H1 (cell line): Measurements from ENCODE around the gene HSD17B4. TPM values are rescaled to one million over a fixed set of nuclear protein-coding genes. Genes with fewer than 3 reads are reported as not detected.

Source experiments
- CTCF ChIA-PET: fragments of 300-600 bp; sonication (Branson Sonifier 250); formaldehyde crosslinking; loops from one replicate; lab custom pipeline; 2021; ENCODE audit not compliant: partially characterized antibody; lab: Charles Lee
- POLR2A ChIA-PET: fragments of 300-600 bp; sonication (Branson Sonifier 250); formaldehyde crosslinking; loops from one replicate; lab custom pipeline; 2021; ENCODE audit warnings: inconsistent platforms; ENCODE audit not compliant: partially characterized antibody; lab: Charles Lee
- DNase-seq, 2 experiments: peaks; one replicate each; pipeline versions ENCODE4 v3.0.0 to v3.0.0-alpha.2; 2010 to 2022; ENCODE audit warnings: low spot score in 2 of 2, low read depth in 1 of 2, mixed read lengths in 1 of 2
- FAIRE-seq: peaks from 2 replicates; lab custom pipeline; 2011; peaks lifted over from hg19 to GRCh38; lab: Jason Lieb, UNC
- H2AFZ ChIP-seq: 2 replicates; pipeline ENCODE4 v1.8.1; 2012; ENCODE audit warnings: low read length, inconsistent platforms
- H2AK5ac ChIP-seq: 2 replicates; pipeline ENCODE4 v1.6.1; 2013; ENCODE audit warnings: low read depth, low read length
- H2BK120ac ChIP-seq: replicated peaks from 2 replicates; pipeline ENCODE3; 2013; ENCODE audit warnings: low read depth, low read length, inconsistent platforms
- H2BK12ac ChIP-seq: 2 replicates; pipeline ENCODE4 v1.6.1; 2013; ENCODE audit warnings: low read depth, low read length
- H2BK15ac ChIP-seq: 2 replicates; pipeline ENCODE4 v1.6.1; 2013; ENCODE audit warnings: low read length
- H2BK20ac ChIP-seq: 2 replicates; pipeline ENCODE4 v1.6.1; 2013; ENCODE audit warnings: low read length
- H2BK5ac ChIP-seq: 2 replicates; pipeline ENCODE4 v1.6.1; 2013; ENCODE audit warnings: low read depth, low read length
- H3K14ac ChIP-seq: 2 replicates; pipeline ENCODE4 v1.6.1; 2013; ENCODE audit warnings: inconsistent platforms; ENCODE audit not compliant: insufficient read length
- H3K18ac ChIP-seq: 2 replicates; pipeline ENCODE4 v1.6.1; 2013; ENCODE audit warnings: low read length; ENCODE audit errors: extremely low read depth
- H3K23ac ChIP-seq: 2 replicates; pipeline ENCODE4 v1.6.1; 2013; ENCODE audit warnings: inconsistent platforms; ENCODE audit not compliant: insufficient read length
- H3K23me2 ChIP-seq: 2 replicates; pipeline ENCODE4 v1.6.1; 2013; ENCODE audit warnings: low read depth, low read length
- H3K27ac ChIP-seq: 2 replicates; pipeline ENCODE4 v1.6.1; 2011; ENCODE audit warnings: low read depth, low read length, inconsistent platforms
- H3K27me3 ChIP-seq, 4 experiments: replicated peaks in 1 of 4; 1 replicate in 1 of 4; 2 replicates in 3 of 4; pipeline versions ENCODE4 v1.6.1 to v1.8.1; 2011 to 2013; ENCODE audit warnings: low read length in 3 of 4, mild to moderate bottlenecking in 3 of 4, inconsistent platforms in 2 of 4, mixed read lengths in 2 of 4, moderate library complexity in 1 of 4; ENCODE audit not compliant: control insufficient read depth in 3 of 4, insufficient read depth in 3 of 4; ENCODE audit errors: extremely low read depth in 1 of 4
- H3K36me3 ChIP-seq, 4 experiments: 2 replicates each; pipeline versions ENCODE4 v1.6.1 to v1.8.1; 2011 to 2013; ENCODE audit warnings: mild to moderate bottlenecking in 4 of 4, low read length in 3 of 4, moderate library complexity in 2 of 4, control low read depth in 1 of 4, inconsistent platforms in 1 of 4; ENCODE audit not compliant: insufficient read depth in 4 of 4, control insufficient read depth in 2 of 4
- H3K4ac ChIP-seq: replicated peaks from 2 replicates; pipeline ENCODE3; 2013; ENCODE audit warnings: low read length, low read depth, mixed read lengths, inconsistent platforms; ENCODE audit not compliant: insufficient read length
- H3K4me1 ChIP-seq, 4 experiments: replicated peaks in 1 of 4; 1 replicate in 1 of 4; 2 replicates in 3 of 4; pipeline versions ENCODE4 v1.6.1 to v1.8.1; 2011 to 2013; ENCODE audit warnings: low read length in 3 of 4, inconsistent platforms in 2 of 4, mixed read lengths in 1 of 4; ENCODE audit not compliant: insufficient read depth in 4 of 4, control insufficient read depth in 3 of 4
- H3K4me2 ChIP-seq, 2 experiments: 2 replicates each; pipeline versions ENCODE4 v1.6.1 to v1.8.1; 2011 to 2013; ENCODE audit warnings: low read depth in 2 of 2, low read length in 2 of 2, control low read depth in 1 of 2, inconsistent platforms in 1 of 2, mild to moderate bottlenecking in 1 of 2; ENCODE audit not compliant: insufficient read depth in 1 of 2
- H3K4me3 ChIP-seq, 4 experiments: fragments of 200-600, 300-600 bp in 1 of 4; sonication (generic), shearing (Covaris generic), sonication (Bioruptor Twin) in 1 of 4; 2 replicates each; pipeline versions ENCODE4 v1.5.1 to v1.8.1; 2011 to 2016; ENCODE audit warnings: low read length in 4 of 4, low read depth in 3 of 4, control low read depth in 2 of 4, inconsistent platforms in 2 of 4, mild to moderate bottlenecking in 2 of 4, mixed read lengths in 1 of 4, moderate library complexity in 1 of 4; ENCODE audit not compliant: insufficient read depth in 2 of 4; ENCODE audit errors: extremely low read depth in 1 of 4
- H3K56ac ChIP-seq: replicated peaks from 2 replicates; pipeline ENCODE3; 2013; ENCODE audit warnings: low read depth, mild to moderate bottlenecking, mixed read lengths, low read length, inconsistent platforms; ENCODE audit not compliant: insufficient read length
- H3K79me1 ChIP-seq: 2 replicates; pipeline ENCODE4 v1.6.1; 2013; ENCODE audit warnings: low read depth, low read length, control low read depth
- H3K79me2 ChIP-seq, 2 experiments: 2 replicates each; pipeline versions ENCODE4 v1.6.1 to v1.8.1; 2012 to 2013; ENCODE audit warnings: low read length in 2 of 2, mild to moderate bottlenecking in 2 of 2, inconsistent platforms in 1 of 2; ENCODE audit not compliant: insufficient read depth in 2 of 2, control insufficient read depth in 1 of 2
- H3K9ac ChIP-seq, 4 experiments: replicated peaks in 1 of 4; 1 replicate in 1 of 4; 2 replicates in 3 of 4; pipeline versions ENCODE4 v1.6.1 to v1.8.1; 2011 to 2013; ENCODE audit warnings: low read depth in 3 of 4, low read length in 3 of 4, control low read depth in 2 of 4, mild to moderate bottlenecking in 2 of 4, moderate library complexity in 2 of 4, inconsistent platforms in 1 of 4; ENCODE audit errors: extremely low read depth in 1 of 4
- H3K9me3 ChIP-seq, 2 experiments: 2 replicates each; pipeline versions ENCODE4 v1.6.1 to v1.8.1; 2012 to 2013; ENCODE audit warnings: mild to moderate bottlenecking in 2 of 2, moderate library complexity in 2 of 2, control low read depth in 1 of 2, inconsistent platforms in 1 of 2, low read depth in 1 of 2, low read length in 1 of 2, mixed read lengths in 1 of 2; ENCODE audit not compliant: insufficient read depth in 2 of 2
- H4K20me1 ChIP-seq, 2 experiments: replicated peaks in 1 of 2; 2 replicates each; pipeline versions ENCODE3 to v1.8.1; 2011 to 2013; ENCODE audit warnings: inconsistent platforms in 2 of 2, low read length in 2 of 2, mild to moderate bottlenecking in 1 of 2; ENCODE audit not compliant: insufficient read depth in 2 of 2, control insufficient read depth in 1 of 2
- H4K5ac ChIP-seq: 2 replicates; pipeline ENCODE4 v1.6.1; 2013; ENCODE audit warnings: low read length, low read depth, mixed read lengths, inconsistent platforms; ENCODE audit not compliant: insufficient read length
- H4K8ac ChIP-seq: 2 replicates; pipeline ENCODE4 v1.8.0; 2013; ENCODE audit warnings: mild to moderate bottlenecking, moderate library complexity, low read length, inconsistent platforms; ENCODE audit not compliant: insufficient read depth; ENCODE audit errors: extremely low read depth
- H4K91ac ChIP-seq: replicated peaks from 2 replicates; pipeline ENCODE3; 2013; ENCODE audit warnings: low read length, mixed read lengths, inconsistent platforms; ENCODE audit not compliant: insufficient read length
- NANOG ChIP-seq: IDR thresholded peaks from 2 replicates; pipeline ENCODE4 v1.6.1; 2011; ENCODE audit warnings: low read length, low read depth, mild to moderate bottlenecking, inconsistent platforms; ENCODE audit not compliant: insufficient read depth, poor library complexity, severe bottlenecking
- SP2 ChIP-seq: IDR thresholded peaks from 2 replicates; pipeline ENCODE4 v1.6.1; 2012; ENCODE audit warnings: mild to moderate bottlenecking, low read length, inconsistent platforms
- WGBS, 2 experiments: shearing (Covaris generic) in 1 of 2; methylation state at CpG; one replicate each; pipeline versions ENCODE4 v1.1.6 to v1.1.7; 2013 to 2015; ENCODE audit warnings: low lambda C conversion rate in 2 of 2, mixed read lengths in 2 of 2, inconsistent platforms in 1 of 2, low coverage in 1 of 2, missing lambda C conversion rate in 1 of 2; ENCODE audit not compliant: insufficient replicate concordance in 2 of 2, insufficient coverage in 1 of 2, insufficient read length in 1 of 2; ENCODE audit errors: extremely low coverage in 1 of 2, missing lambda C conversion rate in 1 of 2; 5-methylcytosine and 5-hydroxymethylcytosine counted together
- long read RNA-seq, 2 experiments: library from RNA in 1 of 2; library from capped mRNA in 1 of 2; stranded (forward); transcript quantifications; one replicate each; pipeline ENCODE4 v2.0.0, GENCODE V29; 2021; ENCODE audit warnings: inconsistent platforms in 1 of 2
- polyA minus RNA-seq, 3 experiments: library from RNA; depleted of rRNA, polyadenylated mRNA; stranded (reverse); fragments of >200 nt; gene quantifications; 1 replicate in 2 of 3; 2 replicates in 1 of 3; pipeline ENCODE4 v1.2.3, GENCODE V29; 2011
- polyA plus RNA-seq, 7 experiments: library from polyadenylated mRNA; depleted of rRNA in 3 of 7; stranded (reverse) in 5 of 7; unstranded in 2 of 7; fragments of >200 nt in 5 of 7; fragments of 200-250 nt in 2 of 7; gene quantifications; 1 replicate in 5 of 7; 2 replicates in 1 of 7; 4 replicates in 1 of 7; pipeline versions ENCODE4 v1.2.1 to v1.2.3, GENCODE V29; 2011 to 2013; ENCODE audit warnings: missing spikeins in 2 of 7, mixed read lengths in 2 of 7
- total RNA-seq: library from RNA; stranded (reverse); fragmentation: NEBNext Ultra II Directional; extraction: Animal tissue kit (Norgen Biotek cat#: 25700); gene quantifications from 2 replicates; pipeline ENCODE4 v1.2.1, GENCODE V29; 2021
- TF ChIP-seq, protein P1 (sequence below): IDR thresholded peaks from 2 replicates; pipeline ENCODE4 v1.6.1; 2012; ENCODE audit warnings: inconsistent platforms

HSD17B4 gene, protein sequence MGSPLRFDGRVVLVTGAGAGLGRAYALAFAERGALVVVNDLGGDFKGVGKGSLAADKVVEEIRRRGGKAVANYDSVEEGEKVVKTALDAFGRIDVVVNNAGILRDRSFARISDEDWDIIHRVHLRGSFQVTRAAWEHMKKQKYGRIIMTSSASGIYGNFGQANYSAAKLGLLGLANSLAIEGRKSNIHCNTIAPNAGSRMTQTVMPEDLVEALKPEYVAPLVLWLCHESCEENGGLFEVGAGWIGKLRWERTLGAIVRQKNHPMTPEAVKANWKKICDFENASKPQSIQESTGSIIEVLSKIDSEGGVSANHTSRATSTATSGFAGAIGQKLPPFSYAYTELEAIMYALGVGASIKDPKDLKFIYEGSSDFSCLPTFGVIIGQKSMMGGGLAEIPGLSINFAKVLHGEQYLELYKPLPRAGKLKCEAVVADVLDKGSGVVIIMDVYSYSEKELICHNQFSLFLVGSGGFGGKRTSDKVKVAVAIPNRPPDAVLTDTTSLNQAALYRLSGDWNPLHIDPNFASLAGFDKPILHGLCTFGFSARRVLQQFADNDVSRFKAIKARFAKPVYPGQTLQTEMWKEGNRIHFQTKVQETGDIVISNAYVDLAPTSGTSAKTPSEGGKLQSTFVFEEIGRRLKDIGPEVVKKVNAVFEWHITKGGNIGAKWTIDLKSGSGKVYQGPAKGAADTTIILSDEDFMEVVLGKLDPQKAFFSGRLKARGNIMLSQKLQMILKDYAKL
- total RNA-seq (360 and 369 TPM in 2 replicates), polyA plus RNA-seq (2011; rRNA removed) (209 and 305 TPM in 2 replicates), polyA minus RNA-seq (2011; rRNA and poly(A)+ RNA removed) (608 and 793 TPM in 2 replicates)
- 324 TPM for polyA plus RNA-seq (2011; cell fraction: cytosol; rRNA removed)
- polyA plus RNA-seq (2011; cell fraction: nucleus; rRNA removed): 194 TPM
- 418 to 601 TPM (median 461 TPM) in 4 replicates for polyA plus RNA-seq (2012, experiment 1 of 2)
- 51.1 TPM for polyA plus RNA-seq (2012, experiment 2 of 2)
- polyA plus RNA-seq (2013, experiment 1 of 2): 269 TPM
- 281 TPM for polyA plus RNA-seq (2013, experiment 2 of 2)
- 194 TPM for polyA minus RNA-seq (2011; cell fraction: cytosol; rRNA and poly(A)+ RNA removed)
- 250 TPM for polyA minus RNA-seq (2011; cell fraction: nucleus; rRNA and poly(A)+ RNA removed)
- long read RNA-seq, experiment 1, transcript HSD17B4-205 (2 exons, 1,129 nt): minor isoform, 14 of 150 reads
- long read RNA-seq, experiment 1, transcript HSD17B4-201 (24 exons, 2,685 nt): major isoform, 23 of 150 reads
- long read RNA-seq, experiment 1, partial matches to known transcripts: 92 of 150 reads
- long read RNA-seq, experiment 1, other reads (novel, unspliced or antisense): 14 of 150 reads
- long read RNA-seq, experiment 2, transcript HSD17B4-201 (24 exons, 2,685 nt): major isoform, 72 of 112 reads
- long read RNA-seq, experiment 2, partial matches to known transcripts: 29 of 112 reads
- long read RNA-seq, experiment 2, other reads (novel, unspliced or antisense): 10 of 112 reads

DNA sequence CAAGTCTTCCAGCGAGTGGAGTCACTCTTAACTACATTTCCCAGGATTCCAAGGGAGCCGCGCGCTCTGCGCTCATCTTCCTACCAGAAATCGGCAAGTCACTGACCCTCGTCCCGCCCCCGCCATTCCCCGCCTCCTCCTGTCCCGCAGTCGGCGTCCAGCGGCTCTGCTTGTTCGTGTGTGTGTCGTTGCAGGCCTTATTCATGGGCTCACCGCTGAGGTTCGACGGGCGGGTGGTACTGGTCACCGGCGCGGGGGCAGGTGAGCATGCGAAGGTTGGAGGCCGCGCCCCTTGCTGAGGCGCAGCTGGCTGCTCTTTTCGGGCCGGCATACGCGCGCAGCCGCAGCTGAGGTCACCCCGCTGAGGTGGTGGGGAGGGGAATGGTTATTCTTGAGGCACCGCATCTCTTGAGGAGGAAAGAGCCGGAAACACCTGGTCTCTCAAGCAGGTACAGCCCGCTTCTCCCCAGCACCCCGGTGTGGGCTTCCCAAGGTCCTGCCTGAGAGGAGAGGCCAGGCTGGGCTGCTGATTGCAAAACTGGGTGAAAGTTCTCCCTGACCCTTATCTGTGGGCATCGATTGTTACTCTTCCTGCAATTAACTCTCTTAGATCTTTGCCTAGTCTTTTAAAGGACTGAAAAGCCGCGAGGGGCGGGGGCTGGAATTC, at the start of gene HSD17B4:
HSD17B4 (plus strand) TSS at position 125 of the 667 bp plus-strand sequence; CDS start at position 204, 79 bp downstream.
- Histone ChIP-seq H2BK120ac (no peak within 1 kb of the TSS), H3K4me1 (peaks cover 0 to 14% (median 6%) of the 10 kb centered on the region in 4 experiments; a peak in 4 of 7 replicates), H3K4me2 (peak within 1 kb of the TSS; percentile 83 to 99), H3K4me3 (peak within 1 kb of the TSS; percentile 72 to 84 (median 82)), H2BK12ac (peak within 1 kb of the TSS; percentile 63; the same call in 1 of the 2 replicates), H4K20me1 (no peaks in the 10 kb centered on the region), H3K79me1 (peaks cover 6% of the 10 kb centered on the region; the same call in 1 of the 2 replicates), H3K23ac (no peak within 1 kb of the TSS), H3K27me3 (no peaks in the 10 kb centered on the region; a peak in 1 of 7 replicates), H3K27ac (peak within 1 kb of the TSS; percentile 82), H3K79me2 (peaks cover 8 to 42% of the 10 kb centered on the region in 2 experiments; a peak in 3 of 4 replicates), H3K9ac (peak within 1 kb of the TSS; percentile 66 to 88 (median 82)), H3K36me3 (peaks cover 0 to 5% (median 0%) of the 10 kb centered on the region in 4 experiments; a peak in 2 of 8 replicates), H2BK20ac (0 out of 2 replicates have a peak within 1 kb of the TSS, but pooled peaks have one; percentile 28), H2AK5ac (0 out of 2 replicates have a peak within 1 kb of the TSS, but pooled peaks have one; percentile 30), H3K23me2 (peaks cover 2% of the 10 kb centered on the region), H4K5ac (peak within 1 kb of the TSS; percentile 97), H3K18ac (peak within 1 kb of the TSS; percentile 81), H3K4ac (peak within 1 kb of the TSS; percentile 17), H2AFZ (no peak within 1 kb of the TSS; the same call in 1 of the 2 replicates), H2BK5ac (peak within 1 kb of the TSS; percentile 95), H3K9me3 (peaks cover 11% of the 10 kb centered on the region in 2 experiments), H4K8ac (peak within 1 kb of the TSS; percentile 90; the same call in 1 of the 2 replicates), H3K56ac (peak within 1 kb of the TSS; percentile 66), H4K91ac (peak within 1 kb of the TSS; percentile 26), H2BK15ac (no peak within 1 kb of the TSS), H3K14ac (no peak within 1 kb of the TSS)
- ChIA-PET CTCF (interaction anchor here (1.1 to 1.5 kb wide), 3 partner anchors 18 to 34 kb away, joined by 3 to 8 read pairs (median 5); no protein-coding TSS in a partner anchor), POLR2A (interaction anchor here (0.6 to 1.8 kb wide), 9 partner anchors 13 to 373 kb away, joined by 3 to 7 read pairs (median 3); no protein-coding TSS in a partner anchor)
- DNase-seq (peak; percentile 90), FAIRE-seq (peak; percentile 45)
- 4% methylated on average over 41 of the region's 42 CpGs; no CpG with 5 or more reads in 1 of the 2 experiments for WGBS, 2 experiments
- TF ChIP-seq SP2: no peak
- TF ChIP-seq, protein P1, sequence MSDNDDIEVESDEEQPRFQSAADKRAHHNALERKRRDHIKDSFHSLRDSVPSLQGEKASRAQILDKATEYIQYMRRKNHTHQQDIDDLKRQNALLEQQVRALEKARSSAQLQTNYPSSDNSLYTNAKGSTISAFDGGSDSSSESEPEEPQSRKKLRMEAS: peak; percentile 74; the same call in 1 of the 2 replicates
- peak; percentile 19 for TF ChIP-seq NANOG
